DND-41 (cell line): ENCODE measurements around the gene MYH11.

ENCODE experiments used
- EZH2 ChIP-seq: IDR thresholded peaks from 3 replicates; pipeline ENCODE4 v1.6.1; 2012; ENCODE audit warnings: borderline replicate concordance, low read depth, mild to moderate bottlenecking, moderate library complexity, low read length, inconsistent platforms; ENCODE audit not compliant: severe bottlenecking
- TF ChIP-seq, protein P1 (sequence below): IDR thresholded peaks from 2 replicates; pipeline ENCODE4 v1.5.1; 2012; ENCODE audit warnings: borderline replicate concordance, low read length, moderate library complexity, mild to moderate bottlenecking; ENCODE audit not compliant: poor library complexity, severe bottlenecking; ENCODE audit errors: extremely low read depth

DNA sequence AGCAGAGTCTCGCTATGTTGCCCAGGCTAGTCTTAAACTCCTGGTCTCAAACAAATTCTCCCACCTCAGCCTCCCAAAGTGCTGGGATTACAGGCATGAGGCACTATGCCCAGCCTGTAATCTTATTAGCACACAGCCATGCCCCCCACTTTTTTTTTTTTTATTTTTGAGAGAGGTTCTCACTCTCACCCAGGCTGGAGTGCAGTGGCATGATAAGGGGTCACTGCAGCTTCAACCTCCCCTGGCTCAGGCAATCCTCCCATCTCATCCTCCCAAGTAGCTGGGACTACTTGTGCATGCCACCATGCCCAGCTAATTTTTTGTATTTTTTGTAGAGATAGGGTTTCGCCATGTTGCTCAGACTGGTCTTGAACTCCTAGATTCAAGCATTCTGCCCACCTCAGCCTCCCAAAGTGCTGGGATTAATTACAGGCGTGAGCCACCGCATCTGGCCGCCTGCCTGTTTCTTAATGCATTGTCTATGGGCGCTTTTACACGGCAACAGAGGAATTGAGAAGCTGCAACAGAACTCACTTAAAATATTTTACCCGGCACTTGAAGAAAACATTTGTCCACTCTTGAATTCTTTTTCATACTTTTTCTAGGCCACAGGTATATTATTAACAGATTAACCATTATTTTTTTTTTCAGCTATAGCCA is 40.4 kb upstream of the MYH11 start:
- TF ChIP-seq, protein P1, sequence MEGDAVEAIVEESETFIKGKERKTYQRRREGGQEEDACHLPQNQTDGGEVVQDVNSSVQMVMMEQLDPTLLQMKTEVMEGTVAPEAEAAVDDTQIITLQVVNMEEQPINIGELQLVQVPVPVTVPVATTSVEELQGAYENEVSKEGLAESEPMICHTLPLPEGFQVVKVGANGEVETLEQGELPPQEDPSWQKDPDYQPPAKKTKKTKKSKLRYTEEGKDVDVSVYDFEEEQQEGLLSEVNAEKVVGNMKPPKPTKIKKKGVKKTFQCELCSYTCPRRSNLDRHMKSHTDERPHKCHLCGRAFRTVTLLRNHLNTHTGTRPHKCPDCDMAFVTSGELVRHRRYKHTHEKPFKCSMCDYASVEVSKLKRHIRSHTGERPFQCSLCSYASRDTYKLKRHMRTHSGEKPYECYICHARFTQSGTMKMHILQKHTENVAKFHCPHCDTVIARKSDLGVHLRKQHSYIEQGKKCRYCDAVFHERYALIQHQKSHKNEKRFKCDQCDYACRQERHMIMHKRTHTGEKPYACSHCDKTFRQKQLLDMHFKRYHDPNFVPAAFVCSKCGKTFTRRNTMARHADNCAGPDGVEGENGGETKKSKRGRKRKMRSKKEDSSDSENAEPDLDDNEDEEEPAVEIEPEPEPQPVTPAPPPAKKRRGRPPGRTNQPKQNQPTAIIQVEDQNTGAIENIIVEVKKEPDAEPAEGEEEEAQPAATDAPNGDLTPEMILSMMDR = no peak
- TF ChIP-seq EZH2 = no peak
